Measurements from ENCODE around the gene TEX30.

Gene TEX30

DNA sequence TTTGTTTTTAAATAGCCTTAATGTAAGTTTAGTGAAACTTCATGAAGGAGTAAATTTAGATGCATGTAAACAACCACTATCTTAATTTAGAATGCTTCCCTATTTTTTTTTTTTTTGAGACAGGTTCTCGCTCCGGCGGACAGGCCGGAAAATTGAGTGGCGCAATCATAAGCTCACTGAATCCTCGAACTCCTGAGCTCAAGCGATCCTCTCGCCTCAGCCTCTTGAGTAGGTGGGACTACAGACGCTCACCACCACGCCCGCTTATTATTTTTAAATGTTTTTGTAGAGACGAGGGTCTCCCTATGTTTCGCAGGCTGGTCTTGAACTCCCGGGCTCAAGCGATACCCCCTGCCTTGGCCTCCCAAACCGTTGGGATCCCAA, 1.6 kb downstream of the TEX30 start:
- no peak for DNase-seq (ENCODE audit: low read depth in 1 of 2, low spot score in 1 of 2)
- TF ChIP-seq JUND (IDR thresholded peaks at IDR 0.05; ENCODE audit: low read depth), result no peak
- in situ Hi-C loops (cut with HindIII; ENCODE audit: low pct_unique_long_range_greater_than_20kb, low sequenced_read_pairs), result no loop called here

DNA sequence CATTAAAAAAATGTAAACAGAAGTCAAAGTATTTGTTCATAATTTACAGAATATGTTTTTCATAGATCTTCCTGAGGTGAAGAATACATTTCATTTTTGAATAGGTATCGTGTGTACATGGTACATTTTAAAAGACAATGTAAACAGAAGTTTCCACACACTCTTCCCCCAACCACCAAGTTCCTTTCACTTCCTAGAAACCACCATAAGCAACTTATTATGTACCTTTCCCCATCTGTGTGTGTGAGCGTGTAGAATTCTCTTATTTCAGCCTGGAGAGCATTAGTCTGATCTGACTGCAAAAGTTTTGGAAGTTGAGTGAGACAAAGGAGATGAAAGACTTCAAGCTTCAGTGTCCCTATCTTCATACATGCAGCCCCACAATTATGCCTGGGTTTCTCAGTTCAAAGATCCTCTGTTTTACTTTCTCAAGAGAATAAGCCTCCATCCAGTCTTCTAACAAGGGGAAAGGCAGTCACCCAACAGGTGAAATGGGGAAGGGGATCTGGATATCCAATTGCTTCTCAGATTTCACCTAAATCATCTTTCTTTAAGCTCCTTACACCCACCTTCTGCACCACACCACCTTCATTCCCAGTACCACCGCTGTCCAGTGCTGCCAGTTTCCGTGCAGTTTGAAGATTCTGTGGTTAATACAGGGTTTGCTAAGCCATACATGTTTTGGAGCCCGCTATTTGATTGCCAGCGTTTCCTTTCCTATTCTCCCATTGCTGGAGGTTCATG, 2.1 kb downstream of the TEX30 start:
- in situ Hi-C loops (cut with HindIII; ENCODE audit: low pct_unique_long_range_greater_than_20kb, low sequenced_read_pairs), result no loop called here

DNA sequence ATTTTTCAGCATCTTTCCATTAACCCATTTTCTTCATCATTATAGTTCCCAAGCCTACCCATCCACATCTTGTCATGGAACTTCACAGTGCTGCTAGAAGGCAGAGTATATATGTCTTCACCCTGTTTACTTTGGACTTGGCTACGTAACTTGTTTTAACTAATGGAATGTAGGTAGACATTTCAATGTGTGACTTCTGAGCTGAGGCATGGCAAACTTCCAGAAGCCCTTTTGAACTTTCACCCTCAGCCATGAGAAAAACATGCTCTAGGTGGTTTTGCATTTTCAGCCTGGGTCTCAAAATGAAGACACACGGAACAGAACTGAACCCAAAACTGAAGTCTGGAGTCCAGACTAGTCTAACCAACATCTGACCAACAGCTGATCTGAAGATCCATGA, 3.2 kb downstream of the TEX30 start:
- no peak for TF ChIP-seq JUND (IDR thresholded peaks at IDR 0.05; ENCODE audit: low read depth)
- in situ Hi-C loops (cut with HindIII; ENCODE audit: low pct_unique_long_range_greater_than_20kb, low sequenced_read_pairs), result no loop called here

More for the DNA sequence above, 2.1 kb downstream of the TEX30 start:
- DNase-seq (ENCODE audit: low read depth in 1 of 2, low spot score in 1 of 2), result no peak
- no peak for TF ChIP-seq JUND (IDR thresholded peaks at IDR 0.05; ENCODE audit: low read depth)

DNA sequence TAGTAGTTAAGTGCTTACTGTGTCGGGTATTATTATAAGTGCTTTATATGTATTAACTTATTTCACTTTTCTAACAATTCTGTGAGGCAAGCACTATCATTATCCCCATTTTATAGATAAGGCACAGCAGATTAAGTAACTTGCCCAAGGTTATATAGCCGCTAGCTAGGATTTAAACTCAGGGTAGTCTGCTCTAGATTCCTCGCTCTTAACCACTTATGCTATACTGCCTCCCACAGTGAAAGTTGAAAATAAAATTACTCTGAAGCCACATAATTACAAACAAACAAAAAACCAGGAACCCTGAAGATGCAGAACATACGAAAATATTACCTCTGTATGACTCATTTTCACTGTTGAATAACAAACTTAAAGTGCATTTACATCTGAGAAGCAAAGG, 3.9 kb downstream of the TEX30 start:
- in situ Hi-C loops (cut with HindIII; ENCODE audit: low pct_unique_long_range_greater_than_20kb, low sequenced_read_pairs), result no loop called here
- no peak for DNase-seq (ENCODE audit: low read depth in 1 of 2, low spot score in 1 of 2)
- no peak for TF ChIP-seq JUND (IDR thresholded peaks at IDR 0.05; ENCODE audit: low read depth)

More for the DNA sequence above, 3.2 kb downstream of the TEX30 start:
- DNase-seq (ENCODE audit: low read depth in 1 of 2, low spot score in 1 of 2), result peak; percentile 1 to 54

DNA sequence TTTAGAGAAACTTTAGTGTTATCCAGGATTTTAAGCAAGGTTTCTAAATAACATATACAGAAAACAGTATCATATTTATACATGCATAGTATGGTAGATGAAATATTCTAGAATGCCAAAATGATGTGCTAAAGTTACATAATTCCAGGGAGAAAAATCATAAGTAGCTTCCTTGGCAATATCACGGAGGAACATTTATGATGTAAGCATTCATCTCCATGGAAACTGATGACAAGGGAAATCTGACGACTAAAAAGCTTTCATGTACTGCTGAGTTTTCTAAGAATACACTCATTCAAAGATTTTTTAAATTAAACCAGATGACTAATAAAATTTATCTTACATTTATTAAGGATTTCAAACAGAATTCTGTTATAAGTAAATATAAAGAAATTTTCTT, 4.7 kb downstream of the TEX30 start:
- no peak for TF ChIP-seq JUND (IDR thresholded peaks at IDR 0.05; ENCODE audit: low read depth)
- DNase-seq (ENCODE audit: low read depth in 1 of 2, low spot score in 1 of 2), result no peak
- in situ Hi-C loops (cut with HindIII; ENCODE audit: low pct_unique_long_range_greater_than_20kb, low sequenced_read_pairs), result no loop called here

DNA sequence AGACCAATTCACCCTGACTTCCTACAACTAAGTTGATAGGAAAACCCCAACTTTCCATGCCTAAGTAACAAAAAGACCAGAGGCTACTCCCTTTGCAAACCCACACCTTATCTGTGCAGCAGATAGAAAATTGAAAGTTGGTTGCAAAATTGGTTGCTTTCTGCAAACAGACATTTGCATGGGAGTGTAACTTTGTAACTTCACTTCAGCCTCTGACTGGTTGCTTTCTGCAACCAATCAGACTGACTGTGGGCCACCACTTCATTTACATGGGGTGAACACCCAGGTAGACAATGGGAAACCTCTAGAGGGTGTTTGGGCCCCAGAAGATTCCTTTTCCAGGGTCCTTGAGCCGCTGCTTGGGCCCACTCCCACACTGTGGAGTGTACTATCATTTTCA, 9.8 kb downstream of the TEX30 start:
- in situ Hi-C loops (cut with HindIII; ENCODE audit: low pct_unique_long_range_greater_than_20kb, low sequenced_read_pairs), result no loop called here
- no peak for DNase-seq (ENCODE audit: low read depth in 1 of 2, low spot score in 1 of 2)
- TF ChIP-seq JUND (IDR thresholded peaks at IDR 0.05; ENCODE audit: low read depth), result no peak

DNA sequence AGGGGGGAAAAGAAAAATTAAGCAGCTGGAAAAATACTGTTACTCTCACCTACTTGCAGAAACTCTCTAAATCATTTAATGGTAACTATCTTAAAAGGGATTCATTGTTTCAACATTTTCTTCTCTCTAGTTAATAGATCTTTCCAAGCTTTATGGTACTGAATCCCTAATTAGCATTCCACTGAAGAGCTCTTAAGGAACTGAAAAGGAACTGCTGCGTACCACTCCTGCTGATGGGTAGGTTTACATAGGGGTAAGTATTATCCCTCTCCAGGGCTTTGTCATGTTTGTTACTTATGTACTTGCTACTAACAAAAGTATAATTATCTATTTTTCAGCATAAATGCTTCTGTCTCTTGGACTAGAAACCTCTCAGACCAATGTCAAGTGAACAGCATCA, 12.5 kb downstream of the TEX30 start:
- no peak for TF ChIP-seq JUND (IDR thresholded peaks at IDR 0.05; ENCODE audit: low read depth)
- in situ Hi-C loops (cut with HindIII; ENCODE audit: low pct_unique_long_range_greater_than_20kb, low sequenced_read_pairs), result no loop called here
- no peak for DNase-seq (ENCODE audit: low read depth in 1 of 2, low spot score in 1 of 2)

DNA sequence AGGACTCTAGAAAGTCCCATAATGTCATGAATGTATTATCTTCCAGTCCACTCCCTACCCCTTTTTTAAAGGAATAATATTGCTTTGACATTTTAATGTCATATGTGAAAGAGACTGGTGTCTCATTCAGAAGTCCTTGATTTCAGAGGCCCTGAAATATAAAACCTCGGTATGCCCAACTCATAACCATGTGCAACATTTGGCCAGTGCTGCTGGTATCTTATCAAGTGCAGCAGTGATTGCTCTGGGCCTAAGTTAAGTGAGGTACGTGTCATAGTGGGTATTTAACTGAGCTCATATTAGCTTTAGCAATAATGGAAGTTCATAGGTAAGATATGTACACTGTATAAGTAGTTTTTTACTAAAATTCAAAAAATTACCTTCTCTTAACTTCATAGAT, 14.7 kb downstream of the TEX30 start:
- DNase-seq (ENCODE audit: low read depth in 1 of 2, low spot score in 1 of 2), result no peak
- in situ Hi-C loops (cut with HindIII; ENCODE audit: low pct_unique_long_range_greater_than_20kb, low sequenced_read_pairs), result no loop called here
- no peak for TF ChIP-seq JUND (IDR thresholded peaks at IDR 0.05; ENCODE audit: low read depth)

DNA sequence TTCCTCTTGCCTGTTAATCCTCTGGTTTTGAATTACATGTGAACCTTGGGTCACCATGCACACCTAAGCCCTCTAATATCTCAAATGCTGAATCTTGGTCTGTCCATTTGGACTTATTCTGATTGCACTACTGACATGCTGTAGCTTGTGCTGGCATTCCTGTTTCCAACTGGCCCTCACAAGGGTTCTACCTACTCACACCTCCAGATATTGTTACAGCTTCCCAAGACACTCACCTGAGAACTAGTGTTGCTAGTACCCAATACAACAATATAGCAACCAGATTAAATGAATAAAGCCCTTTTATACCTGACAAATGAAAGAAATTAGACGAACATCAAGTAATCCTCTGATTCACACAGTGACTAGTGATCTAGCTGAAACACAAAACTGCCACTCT, 16.6 kb downstream of the TEX30 start:
- in situ Hi-C loops (cut with HindIII; ENCODE audit: low pct_unique_long_range_greater_than_20kb, low sequenced_read_pairs), result no loop called here
- DNase-seq (ENCODE audit: low read depth in 1 of 2, low spot score in 1 of 2), result no peak

DNA sequence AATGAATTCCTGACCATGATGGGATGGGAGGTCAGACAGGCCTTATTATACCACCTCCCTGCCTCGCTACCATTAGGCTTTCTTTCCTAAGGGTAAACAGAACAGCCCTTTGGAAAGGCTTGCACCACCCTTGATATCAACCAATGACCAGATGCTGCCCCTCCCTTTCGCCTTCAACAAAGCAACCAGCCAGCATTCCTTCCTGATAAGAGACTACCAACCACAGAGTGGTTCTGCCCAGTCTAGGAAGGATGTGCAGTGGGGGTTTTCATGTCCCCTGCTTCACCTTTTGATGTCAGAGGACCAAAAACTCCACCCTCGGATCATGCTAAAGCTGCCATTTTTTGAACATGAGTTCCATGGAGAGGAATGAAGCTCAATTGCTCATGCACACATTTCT, 21.7 kb downstream of the TEX30 start:
- in situ Hi-C loops (cut with HindIII; ENCODE audit: low pct_unique_long_range_greater_than_20kb, low sequenced_read_pairs), result no loop called here
- no peak for TF ChIP-seq JUND (IDR thresholded peaks at IDR 0.05; ENCODE audit: low read depth)
- no peak for DNase-seq (ENCODE audit: low read depth in 1 of 2, low spot score in 1 of 2)

More for the DNA sequence above, 16.6 kb downstream of the TEX30 start:
- no peak for TF ChIP-seq JUND (IDR thresholded peaks at IDR 0.05; ENCODE audit: low read depth)

DNA sequence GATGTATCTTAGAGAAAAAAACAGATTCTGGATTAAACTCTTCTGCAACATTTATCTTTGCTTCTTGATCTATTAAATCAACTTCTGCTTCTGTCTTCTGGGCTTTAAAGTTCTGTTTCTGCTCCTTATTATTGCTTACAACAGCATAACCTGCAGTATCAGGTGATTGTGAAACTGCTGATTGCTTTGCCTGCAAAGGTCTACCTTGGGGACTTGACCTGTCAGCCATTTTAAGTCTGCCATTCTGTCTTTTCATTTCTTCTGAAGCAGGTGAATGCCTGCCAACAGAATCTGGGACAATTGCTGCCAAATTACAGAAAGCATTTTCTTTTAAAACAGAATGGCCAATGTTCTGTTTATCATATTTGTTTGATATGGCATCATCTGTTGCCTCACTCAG, 31.1 kb downstream of the TEX30 start:
- no peak for TF ChIP-seq JUND (IDR thresholded peaks at IDR 0.05; ENCODE audit: low read depth)
- no peak for DNase-seq (ENCODE audit: low read depth in 1 of 2, low spot score in 1 of 2)
- in situ Hi-C loops (cut with HindIII; ENCODE audit: low pct_unique_long_range_greater_than_20kb, low sequenced_read_pairs), result no loop called here

DNA sequence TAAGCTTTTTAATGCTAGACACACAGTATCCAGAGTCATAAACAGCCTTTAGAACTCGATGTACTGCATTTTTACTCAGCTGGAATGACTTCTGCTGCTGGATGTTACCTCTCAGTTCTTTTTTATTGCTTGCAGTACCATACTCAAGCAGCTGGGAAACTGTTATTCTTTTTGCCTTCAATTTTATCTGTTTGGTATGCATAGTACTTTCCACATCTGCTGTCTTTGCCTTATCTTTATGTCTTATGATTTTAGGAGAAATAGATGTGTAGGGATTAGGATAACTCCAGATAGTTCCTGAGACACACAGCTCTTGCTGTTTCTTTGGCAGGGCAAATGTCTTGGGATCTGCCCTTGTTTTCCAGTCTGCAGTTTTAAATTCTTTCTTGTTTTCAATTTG, 31.5 kb downstream of the TEX30 start:
- no peak for TF ChIP-seq JUND (IDR thresholded peaks at IDR 0.05; ENCODE audit: low read depth)
- in situ Hi-C loops (cut with HindIII; ENCODE audit: low pct_unique_long_range_greater_than_20kb, low sequenced_read_pairs), result no loop called here
- DNase-seq (ENCODE audit: low read depth in 1 of 2, low spot score in 1 of 2), result no peak

DNA sequence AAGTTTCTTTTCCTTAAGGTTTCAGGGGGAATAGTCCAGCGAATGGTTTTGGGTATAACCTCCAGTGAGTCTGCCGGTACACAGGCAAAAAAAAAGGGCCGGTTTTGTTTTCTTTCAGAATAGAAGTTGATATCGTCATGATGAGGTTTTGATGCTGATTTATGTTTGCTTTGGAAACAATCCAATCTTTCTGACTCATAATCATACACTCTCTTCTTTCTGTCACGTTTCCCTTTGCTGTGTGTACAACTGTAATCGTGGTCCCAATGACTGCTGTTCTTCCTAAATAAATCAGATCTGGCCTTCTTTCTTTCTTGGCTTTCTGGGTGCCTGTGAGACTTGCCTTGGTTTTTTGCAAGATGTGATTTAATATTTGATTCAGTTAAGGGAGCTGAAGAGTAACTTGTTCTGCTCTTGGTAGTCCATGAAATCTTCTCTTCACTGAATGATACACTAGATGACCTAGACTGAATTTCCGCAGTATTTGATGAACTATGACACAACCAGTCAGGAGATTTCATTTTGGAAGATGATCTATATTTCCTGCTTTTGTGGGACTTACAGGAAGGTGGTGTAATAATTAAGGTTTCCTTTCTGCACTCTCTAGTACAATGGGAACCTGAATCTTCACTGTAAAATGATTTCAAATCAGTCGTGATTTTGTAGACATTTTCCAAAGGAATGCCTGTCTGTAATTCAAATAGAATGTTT, 43.9 kb downstream of the TEX30 start:
- in situ Hi-C loops (cut with HindIII; ENCODE audit: low pct_unique_long_range_greater_than_20kb, low sequenced_read_pairs), result no loop called here
- no peak for TF ChIP-seq JUND (IDR thresholded peaks at IDR 0.05; ENCODE audit: low read depth)
- no peak for DNase-seq (ENCODE audit: low read depth in 1 of 2, low spot score in 1 of 2)

All from T47D (cell line).